GM23338 (cell line): ENCODE data around the gene DST. TPM values are rescaled to one million over a fixed set of nuclear protein-coding genes. Genes with fewer than 3 reads are reported as not detected.

ENCODE experiments used
- ATAC-seq: fragments of 200-7000 bp; cut with Tn5 transposase; 3 replicates; pipeline ENCODE4 v1.9.1; 2020
- DNase-seq: peaks from one replicate; pipeline ENCODE4 v3.0.0-alpha.2; 2015; ENCODE audit warnings: low spot score
- H2AFZ ChIP-seq: fragments of 200-600 bp; sonication (generic); 2 replicates; pipeline ENCODE4 v1.8.0; 2016; ENCODE audit warnings: antibody characterized with exemption, mild to moderate bottlenecking, moderate library complexity
- H3F3A ChIP-seq: fragments of 200-600 bp; sonication (generic); replicated peaks from 2 replicates; pipeline ENCODE4 v1.8.0; 2017; ENCODE audit warnings: antibody characterized with exemption, mixed run types, low read depth
- H3K27ac ChIP-seq: fragments of 200-600 bp; sonication (generic); 2 replicates; pipeline ENCODE4 v1.6.1; 2016; ENCODE audit warnings: low read depth
- H3K27me3 ChIP-seq: fragments of 200-600 bp; sonication (generic); 2 replicates; pipeline ENCODE4 v1.8.0; 2016; ENCODE audit warnings: mild to moderate bottlenecking, mixed run types, moderate library complexity; ENCODE audit not compliant: insufficient read depth
- H3K36me3 ChIP-seq: fragments of 200-600 bp; sonication (generic); 2 replicates; pipeline ENCODE4 v1.8.0; 2016; ENCODE audit warnings: mild to moderate bottlenecking; ENCODE audit not compliant: insufficient read depth
- H3K4me1 ChIP-seq: fragments of 200-600 bp; sonication (generic); 2 replicates; pipeline ENCODE4 v1.8.0; 2016; ENCODE audit warnings: mild to moderate bottlenecking, moderate library complexity; ENCODE audit not compliant: insufficient read depth
- H3K4me2 ChIP-seq: fragments of 200-600 bp; sonication (generic); 2 replicates; pipeline ENCODE4 v1.7.1; 2017; ENCODE audit warnings: mixed run types
- H3K4me3 ChIP-seq: fragments of 200-600 bp; sonication (generic); 2 replicates; pipeline ENCODE4 v1.6.1; 2016; ENCODE audit warnings: mixed run types
- H3K79me2 ChIP-seq: fragments of 200-600 bp; sonication (generic); replicated peaks from 2 replicates; pipeline ENCODE4 v1.8.0; 2017; ENCODE audit warnings: mild to moderate bottlenecking; ENCODE audit not compliant: insufficient read depth
- H3K9me2 ChIP-seq: fragments of 200-600 bp; sonication (generic); 2 replicates; pipeline ENCODE4 v1.8.0; 2017; ENCODE audit not compliant: insufficient read depth
- H4K20me1 ChIP-seq: fragments of 200-600 bp; sonication (generic); replicated peaks from 2 replicates; pipeline ENCODE4 v1.8.0; 2017; ENCODE audit warnings: mild to moderate bottlenecking; ENCODE audit not compliant: insufficient read depth
- H3K27ac Mint-ChIP-seq: 2 replicates; pipeline ENCODE4 v1.8.0; 2020; ENCODE audit warnings: inconsistent platforms, mild to moderate bottlenecking, moderate library complexity, mixed read lengths
- H3K27me3 Mint-ChIP-seq: 3 replicates; pipeline ENCODE4 v1.8.0; 2022; ENCODE audit warnings: low read depth, mild to moderate bottlenecking, moderate library complexity, mixed read lengths, inconsistent platforms; ENCODE audit not compliant: insufficient read depth, poor library complexity
- H3K36me3 Mint-ChIP-seq: 3 replicates; pipeline ENCODE4 v1.8.0; 2021; ENCODE audit warnings: low read depth, mild to moderate bottlenecking, inconsistent platforms, moderate library complexity, mixed read lengths
- H3K4me1 Mint-ChIP-seq: 3 replicates; pipeline ENCODE4 v1.8.0; 2020; ENCODE audit warnings: mild to moderate bottlenecking, inconsistent platforms, mixed read lengths
- H3K4me3 Mint-ChIP-seq: 3 replicates; pipeline ENCODE4 v1.8.0; 2021; ENCODE audit warnings: moderate library complexity, mild to moderate bottlenecking, inconsistent platforms, mixed read lengths
- H3K9me3 Mint-ChIP-seq: 3 replicates; pipeline ENCODE4 v1.8.0; 2020; ENCODE audit warnings: moderate library complexity, mild to moderate bottlenecking, inconsistent platforms, mixed read lengths
- CREB1 ChIP-seq: fragments of 250-450 bp; sonication (Bioruptor Pico); IDR thresholded peaks from 2 replicates; pipeline ENCODE4 v1.5.0; 2020; ENCODE audit warnings: low read depth, mild to moderate bottlenecking, moderate library complexity
- CTCF ChIP-seq, 2 experiments: fragments of 200-600 bp in 1 of 2; sonication (generic) in 1 of 2; conservative IDR thresholded peaks; 2 replicates each; pipeline versions ENCODE4 v1.5.1 to v1.6.1; 2016 to 2017; ENCODE audit warnings: antibody characterized with exemption in 2 of 2, low read depth in 2 of 2, mild to moderate bottlenecking in 2 of 2, moderate library complexity in 1 of 2
- EZH2 ChIP-seq: fragments of 200-600 bp; sonication (generic); IDR thresholded peaks from one replicate; pipeline ENCODE4 v1.8.0; 2017; ENCODE audit warnings: antibody characterized with exemption, mild to moderate bottlenecking, low read depth; ENCODE audit not compliant: unreplicated experiment
- EZH2phosphoT487 ChIP-seq: fragments of 200-600 bp; sonication (generic); IDR thresholded peaks from one replicate; pipeline ENCODE4 v1.8.1; 2018; ENCODE audit warnings: antibody characterized with exemption; ENCODE audit not compliant: unreplicated experiment
- JUNB ChIP-seq: IDR thresholded peaks from one replicate; pipeline ENCODE4 v1.6.1; 2016; ENCODE audit warnings: antibody characterized with exemption; ENCODE audit not compliant: unreplicated experiment
- NANOG ChIP-seq: IDR thresholded peaks from 2 replicates; pipeline ENCODE4 v1.6.1; 2016; ENCODE audit warnings: antibody characterized with exemption, borderline replicate concordance
- POLR2AphosphoS5 ChIP-seq: IDR thresholded peaks from 2 replicates; pipeline ENCODE4 v1.6.1; 2016; ENCODE audit warnings: antibody characterized with exemption, low read depth
- REST ChIP-seq: IDR thresholded peaks from one replicate; pipeline ENCODE4 v1.6.1; 2018; ENCODE audit warnings: antibody characterized with exemption; ENCODE audit not compliant: unreplicated experiment
- STAT1 ChIP-seq: IDR thresholded peaks from one replicate; pipeline ENCODE4 v1.6.1; 2016; ENCODE audit warnings: antibody characterized with exemption; ENCODE audit not compliant: unreplicated experiment
- ZNF114 ChIP-seq: fragments of 250-450 bp; sonication (Bioruptor Pico); IDR thresholded peaks from 2 replicates; pipeline ENCODE4 v1.5.0; 2020; ENCODE audit warnings: mild to moderate bottlenecking, moderate library complexity
- ZNF331 ChIP-seq: fragments of 250-450 bp; sonication (Bioruptor Pico); IDR thresholded peaks from 2 replicates; pipeline ENCODE4 v1.5.0; 2020; ENCODE audit warnings: low read depth, mild to moderate bottlenecking, moderate library complexity
- polyA plus RNA-seq: library from polyadenylated mRNA; unstranded; fragments of >200 nt; fragmentation: Nextera tagmentation; extraction: Ambion mirVana; gene quantifications from 2 replicates; pipeline ENCODE4 v1.2.1, GENCODE V29; 2016
- total RNA-seq: library from RNA; depleted of rRNA; stranded (reverse); fragments of >200 nt; shearing (Covaris generic); gene quantifications from 2 replicates; pipeline ENCODE4 v1.2.3, GENCODE V29; 2014

Gene DST
- total and polyA plus RNA-seq, 2 experiments from 2014 or later, result 88.7 to 188 TPM

GRCh38 chr6:56507517-56507916, 135.2 kb downstream of the DST start (continued):
- TF ChIP-seq CTCF (conservative IDR thresholded peaks at IDR 0.05; ENCODE audit: low read depth in 2 of 2) (no peak), ZNF331 (CRISPR knock-in tag) (no peak), STAT1 (no peak)

GRCh38 chr6:56505512-56506260, 137.0 kb downstream of the DST start:
- Histone ChIP-seq H2AFZ (no peak overlapping the region), H3F3A (no peaks in the 10 kb centered on the region), H3K4me2 (no peak overlapping the region), H3K79me2 (no peaks in the 10 kb centered on the region), H3K27me3 (no peaks in the 10 kb centered on the region), H4K20me1 (no peaks in the 10 kb centered on the region), H3K4me3 (no peak overlapping the region), H3K9me2 (no peaks in the 10 kb centered on the region), H3K4me1 (no peaks in the 10 kb centered on the region), H3K36me3 (peaks cover 12% of the 10 kb centered on the region), H3K27ac (no peak overlapping the region)
- no peaks in the 10 kb centered on the region for H3K9me3 Mint-ChIP-seq
- H3K27me3 Mint-ChIP-seq, result no peaks in the 10 kb centered on the region
- DNase-seq (no peak), ATAC-seq (no peak)
- no peaks in the 10 kb centered on the region for H3K4me1 Mint-ChIP-seq
- H3K4me3 Mint-ChIP-seq, result no peak overlapping the region
- TF ChIP-seq POLR2AphosphoS5 (no peak), EZH2 (no peak), CTCF (conservative IDR thresholded peaks at IDR 0.05; ENCODE audit: low read depth in 2 of 2) (no peak), ZNF114 (CRISPR knock-in tag) (no peak), NANOG (no peak), JUNB (no peak), ZNF331 (CRISPR knock-in tag) (no peak), REST (no peak), EZH2phosphoT487 (no peak), CREB1 (CRISPR knock-in tag) (no peak)
- H3K27ac Mint-ChIP-seq, result no peak overlapping the region
- peaks cover 23% of the 10 kb centered on the region for H3K36me3 Mint-ChIP-seq
